Activated CD4-positive, alpha-beta T cell treated with anti-CD3 and anti-CD28 coated beads, Interleukin-2, Interleukin-6, amounts not matched to agents 100 ng/mL and 50 ng/mL, durations not matched to agents 16 hours and 8 hours (primary cell): ENCODE results near the gene XPO4.
"Not testable (repeated sequence)": the region's sequence is repeated elsewhere in the genome, so short reads cannot be mapped to it uniquely, and the experiment has no call there.

Experiments
- DNase-seq: peaks from one replicate; pipeline ENCODE4 v3.0.0-alpha.2; 2020

The XPO4 gene

DNA sequence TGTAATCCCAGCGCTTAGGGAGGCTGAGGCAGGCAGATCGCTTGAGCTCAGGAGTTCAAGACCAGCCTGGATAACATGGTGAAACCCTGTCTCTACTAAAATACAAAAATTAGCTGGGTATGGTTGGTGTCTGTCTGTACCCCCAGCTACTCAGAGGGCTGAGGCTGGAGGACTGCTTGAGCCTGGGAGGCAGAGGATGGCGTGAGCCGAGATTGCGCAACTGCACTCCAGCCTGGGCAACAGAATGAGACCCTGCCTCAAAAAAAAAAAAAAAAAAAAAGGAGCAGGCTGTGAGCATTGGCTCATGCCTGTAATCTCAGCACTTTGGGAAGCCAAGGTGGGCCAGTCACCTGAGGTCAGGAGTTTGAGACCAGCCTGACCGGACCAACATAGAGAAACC, 12.0 kb downstream of the XPO4 start:
- not testable (repeated sequence) for DNase-seq

DNA sequence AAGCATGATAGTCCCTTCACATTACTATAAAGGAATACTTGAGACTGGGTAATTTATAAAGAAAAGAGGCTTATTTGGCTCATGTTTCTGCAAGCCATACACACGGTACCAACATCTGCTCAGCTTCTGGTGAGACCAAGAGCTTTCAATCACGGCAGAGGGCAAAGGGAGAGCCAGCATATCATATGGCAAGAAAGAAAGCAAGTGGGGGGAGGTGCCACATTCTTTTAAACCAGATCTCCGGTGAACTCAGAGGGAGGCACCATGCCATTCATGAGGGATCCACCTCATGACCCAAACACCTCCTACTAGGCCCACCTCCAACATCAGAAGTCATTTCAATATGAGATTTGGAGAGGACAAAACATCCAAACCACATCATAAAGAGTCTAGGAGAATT, 20.3 kb downstream of the XPO4 start:
- DNase-seq = no peak

DNA sequence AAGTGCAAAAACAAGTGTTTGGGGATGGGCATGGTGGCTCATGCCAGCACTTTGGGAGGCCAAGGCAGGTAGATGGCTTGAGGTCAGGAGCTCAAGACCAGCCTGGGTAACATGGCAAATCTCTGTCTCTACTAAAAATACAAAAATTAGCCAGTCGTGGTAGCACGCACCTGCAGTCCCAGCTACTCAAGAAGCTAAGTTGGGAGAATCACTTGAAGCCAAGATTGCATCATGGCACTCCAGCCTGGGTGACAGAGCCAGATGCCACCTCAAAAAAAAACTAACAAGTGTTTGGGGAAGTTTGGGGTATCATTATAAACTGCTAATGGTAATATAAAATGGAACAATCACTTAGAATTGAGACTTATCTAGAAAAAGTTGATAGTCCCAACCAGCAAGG, 24.6 kb downstream of the XPO4 start:
- DNase-seq = no peak

DNA sequence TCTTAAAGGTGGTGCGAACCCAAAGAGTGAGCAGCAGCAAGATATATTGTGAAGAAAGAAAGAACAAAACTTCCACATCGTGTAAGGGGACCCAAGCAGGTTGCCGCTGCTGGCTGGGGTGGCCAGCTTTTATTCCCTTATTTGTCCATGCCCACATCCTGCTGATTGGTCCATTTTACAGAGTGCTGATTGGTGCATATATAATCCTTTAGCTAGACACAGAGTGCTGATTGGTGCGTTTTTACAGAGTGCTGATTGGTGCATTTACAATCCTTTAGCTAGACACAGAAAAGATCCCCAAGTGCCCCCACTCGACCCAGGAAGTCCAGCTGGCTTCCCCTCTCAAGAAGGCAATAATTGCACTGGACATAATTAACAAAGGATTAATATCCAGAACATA, 25.7 kb downstream of the XPO4 start:
- not testable (repeated sequence) for DNase-seq

DNA sequence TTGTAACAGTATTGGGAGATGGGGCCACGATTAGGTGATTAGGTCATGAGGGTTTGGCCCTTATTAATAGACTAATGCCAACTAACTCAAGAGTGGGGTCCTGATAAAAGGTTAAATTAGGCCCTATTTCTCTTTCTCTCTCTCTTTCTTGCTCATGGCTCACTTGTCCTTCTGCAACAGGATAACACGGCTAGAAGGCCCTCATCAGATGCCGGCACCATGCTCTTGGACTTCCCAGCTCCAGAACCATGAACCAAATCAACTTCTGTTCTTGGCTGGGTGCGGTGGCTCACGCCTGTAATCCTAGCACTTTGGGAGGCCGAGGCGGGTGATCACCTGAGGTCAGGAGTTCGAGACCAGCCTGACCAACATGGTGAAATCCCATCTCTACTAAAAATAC, 28.1 kb downstream of the XPO4 start:
- DNase-seq = not testable (repeated sequence)

DNA sequence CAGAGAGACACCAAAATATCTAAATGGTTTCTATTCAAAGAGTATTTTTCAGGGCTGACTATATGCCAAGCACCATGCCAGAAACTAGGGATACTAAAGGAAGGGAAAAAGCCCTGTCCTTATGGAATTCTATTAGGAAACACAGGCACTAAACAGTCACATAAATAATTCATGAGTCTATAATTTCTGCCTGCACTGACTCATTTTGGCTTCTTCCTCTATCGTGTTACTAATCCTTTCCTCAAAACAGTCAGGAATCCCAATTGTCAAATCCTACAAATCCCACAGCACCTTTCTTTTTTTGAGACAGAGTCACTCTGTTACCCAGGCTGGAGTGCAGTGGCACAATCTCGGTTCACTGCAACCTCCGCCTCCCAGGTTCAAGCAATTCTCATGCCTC, 29.2 kb downstream of the XPO4 start:
- no peak for DNase-seq

DNA sequence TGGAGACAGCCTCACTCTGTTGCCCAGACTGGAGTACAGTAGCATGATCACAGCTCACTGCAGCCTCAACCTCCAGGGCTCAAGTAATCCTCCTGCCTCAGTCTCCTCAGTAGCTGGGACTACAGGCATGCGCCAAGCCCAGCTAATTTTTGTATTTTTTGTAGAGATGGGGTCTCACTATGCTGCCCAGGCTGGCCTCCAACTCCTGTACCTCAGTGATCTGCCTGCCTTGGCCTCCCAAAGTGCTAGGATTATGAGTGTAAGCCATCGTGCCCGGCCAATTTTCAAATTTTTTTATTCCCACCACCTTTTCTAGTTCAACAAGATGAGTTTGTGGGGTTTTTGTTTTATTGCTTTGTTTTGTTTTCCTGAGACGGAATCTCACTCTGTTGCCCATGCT, 31.7 kb downstream of the XPO4 start:
- DNase-seq = no peak

DNA sequence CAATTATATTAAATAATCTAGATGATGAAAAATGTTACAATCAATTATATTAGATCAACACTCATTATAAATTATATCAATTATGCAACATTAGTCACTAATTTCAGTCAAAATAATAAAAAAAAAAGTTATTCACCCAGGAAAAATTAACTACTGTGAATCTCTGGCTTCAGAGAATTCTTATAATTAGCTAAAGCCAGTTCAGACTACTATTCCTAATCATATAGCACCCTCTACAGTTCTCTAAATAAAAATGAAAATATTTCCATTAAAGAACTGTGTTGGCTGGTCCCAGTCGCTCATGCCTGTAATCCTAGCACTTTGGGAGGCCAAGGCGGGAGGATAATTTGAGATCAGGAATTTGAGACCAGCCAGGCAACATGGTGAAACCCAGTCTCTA, 33.0 kb downstream of the XPO4 start:
- DNase-seq = no peak

DNA sequence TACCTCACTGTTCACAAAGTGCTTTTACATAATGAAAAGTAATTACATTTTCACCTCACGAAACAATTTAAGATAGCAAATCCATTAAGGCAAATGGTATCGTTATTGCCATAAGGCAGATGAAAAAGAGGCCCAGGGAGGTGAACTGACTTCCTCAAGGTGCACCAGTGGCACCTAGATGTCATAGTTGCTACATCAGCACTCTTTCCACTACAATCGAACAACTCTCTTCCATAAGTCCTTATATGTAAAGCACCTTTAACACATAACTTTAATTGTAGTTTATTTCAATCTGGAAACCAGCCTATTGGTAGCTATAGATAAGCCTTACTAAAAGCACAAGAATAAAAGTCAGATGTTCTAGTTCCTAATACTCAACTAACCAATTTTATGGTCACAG, 35.1 kb downstream of the XPO4 start:
- no peak for DNase-seq

DNA sequence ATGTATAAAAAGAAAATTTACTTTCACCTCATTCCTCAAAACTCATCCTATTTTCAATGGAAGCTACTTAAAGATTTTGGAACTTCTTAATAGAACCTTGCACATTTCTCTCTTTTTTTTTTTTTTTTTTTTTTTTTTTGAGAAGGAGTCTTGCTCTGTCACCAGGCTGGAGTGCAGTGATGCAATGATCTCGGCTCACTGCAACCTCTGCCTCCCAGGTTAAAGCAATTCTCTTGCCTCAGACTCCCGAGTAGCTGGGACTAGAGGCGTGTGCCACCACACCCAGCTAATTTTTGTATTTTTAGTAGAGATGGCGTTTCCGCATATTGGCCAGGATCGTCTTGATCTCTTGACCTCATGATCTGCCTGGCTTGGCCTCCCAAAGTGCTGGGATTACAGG, 40.9 kb downstream of the XPO4 start:
- DNase-seq = not testable (repeated sequence)

DNA sequence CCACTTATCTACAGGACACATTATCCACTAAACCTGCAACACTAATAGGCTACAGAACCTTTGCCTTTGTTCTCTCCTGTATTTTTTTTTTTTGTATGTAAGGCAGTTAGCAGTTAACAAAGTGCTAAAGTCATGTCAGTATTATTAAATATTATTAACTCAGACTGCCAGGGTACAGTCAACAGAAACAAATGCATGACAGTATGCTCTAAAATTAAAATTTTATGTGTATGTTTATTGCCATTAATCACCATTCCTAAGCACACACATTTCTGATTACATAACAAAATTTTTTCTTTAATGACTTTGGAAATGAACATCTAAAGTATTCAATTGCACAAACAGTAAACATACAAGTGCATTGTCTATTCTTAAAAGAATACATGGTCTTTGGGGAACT, 41.7 kb downstream of the XPO4 start:
- no peak for DNase-seq

DNA sequence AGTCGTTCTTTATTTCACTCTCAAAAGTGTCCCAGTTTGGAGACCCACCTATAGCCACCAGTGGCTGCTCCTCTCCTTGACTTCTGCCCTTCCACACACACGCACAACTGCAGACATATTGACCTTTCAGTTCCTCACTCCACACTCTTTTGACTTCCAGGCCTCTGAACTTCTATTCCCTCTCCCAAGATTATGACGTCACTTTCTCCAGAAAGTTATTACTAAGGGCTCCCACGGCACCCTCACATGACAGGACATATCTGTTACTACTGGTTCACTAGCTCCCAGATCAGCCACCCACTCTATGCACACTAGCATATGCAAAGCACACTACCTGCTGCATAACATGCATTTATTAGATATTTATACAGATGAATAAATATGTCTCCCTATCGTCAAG, 45.9 kb downstream of the XPO4 start:
- DNase-seq = no peak

DNA sequence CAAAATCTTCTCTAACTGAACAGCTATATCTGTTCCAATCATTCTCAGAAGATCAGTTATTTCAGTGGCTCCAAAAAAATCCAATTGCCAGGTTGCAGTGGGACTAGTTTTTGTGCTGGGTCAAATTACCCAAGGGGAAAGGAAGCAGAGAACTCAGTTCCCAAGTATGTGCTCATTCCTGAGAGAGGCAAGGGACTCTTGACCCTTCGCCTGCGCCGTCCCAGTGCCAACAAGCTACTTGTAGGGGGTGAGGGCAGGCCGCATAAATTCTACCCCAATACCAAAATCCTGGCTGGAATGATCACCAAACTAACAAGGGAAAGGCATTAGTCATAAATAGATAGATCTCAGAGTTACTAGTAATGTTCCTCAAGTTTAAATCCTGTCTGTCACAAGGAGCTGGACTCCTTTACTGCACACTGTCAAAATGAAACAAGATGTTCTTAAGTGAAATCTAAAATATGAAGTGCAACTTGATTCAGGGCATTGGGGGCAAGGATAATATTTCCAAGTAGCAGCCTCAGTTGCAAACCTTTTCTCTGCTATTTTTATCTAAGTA, 50.6 kb downstream of the XPO4 start:
- no peak for DNase-seq

DNA sequence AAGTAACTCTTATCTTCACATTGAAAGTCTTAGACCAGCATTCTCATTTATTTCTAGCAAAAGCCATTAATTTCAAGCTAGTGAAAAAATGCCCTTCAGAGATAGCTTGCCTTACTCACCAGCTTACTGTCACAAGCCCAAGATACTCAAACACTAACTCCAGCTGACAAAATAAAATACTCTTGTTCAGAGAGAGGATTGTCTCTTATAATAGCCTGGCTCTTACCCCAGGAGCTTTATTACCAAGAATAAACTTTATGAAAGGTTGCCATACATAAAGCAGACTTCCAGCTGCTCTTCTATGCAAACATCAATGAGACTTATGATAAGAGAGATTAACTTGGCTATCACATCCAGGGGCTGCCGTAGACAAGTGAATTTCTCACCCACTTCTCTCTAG, 53.6 kb downstream of the XPO4 start:
- DNase-seq = no peak

DNA sequence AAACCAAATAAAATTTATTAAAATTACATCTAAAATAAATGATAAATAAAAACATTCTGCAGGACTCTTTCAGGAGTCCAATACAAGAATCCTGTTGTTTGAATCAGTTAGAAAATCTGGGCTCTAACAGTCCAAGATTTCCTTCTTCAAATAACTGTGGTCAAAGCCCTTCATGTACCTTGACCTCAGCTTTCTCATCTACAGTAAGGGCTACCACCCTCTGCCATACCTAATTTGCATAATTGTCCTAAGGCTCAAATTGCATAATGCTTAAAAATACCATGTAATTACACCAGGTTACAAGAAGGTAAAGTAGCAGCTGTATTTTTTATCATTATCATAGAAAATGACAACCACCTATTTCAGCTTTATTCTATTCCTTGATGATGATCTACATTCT, 54.3 kb downstream of the XPO4 start:
- DNase-seq = no peak

DNA sequence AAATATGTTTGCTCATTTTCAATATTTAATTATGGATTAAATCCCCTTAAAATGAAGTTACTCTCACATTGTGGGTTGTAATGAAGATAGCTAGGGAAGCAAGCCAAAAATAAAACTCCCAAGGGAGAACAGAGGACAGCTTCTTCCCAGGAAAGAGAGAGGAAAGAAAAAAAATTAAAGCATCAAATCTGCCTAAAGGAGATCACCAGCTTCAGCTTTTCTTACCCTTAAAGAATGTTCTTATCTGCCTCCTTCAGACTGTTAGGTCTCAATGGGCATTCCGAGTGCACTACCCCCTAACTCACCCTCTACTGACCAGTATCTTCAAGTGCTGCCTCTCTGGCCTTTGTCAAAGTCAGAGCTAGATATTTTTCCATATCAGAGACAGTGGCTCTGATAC, 55.2 kb downstream of the XPO4 start:
- no peak for DNase-seq

DNA sequence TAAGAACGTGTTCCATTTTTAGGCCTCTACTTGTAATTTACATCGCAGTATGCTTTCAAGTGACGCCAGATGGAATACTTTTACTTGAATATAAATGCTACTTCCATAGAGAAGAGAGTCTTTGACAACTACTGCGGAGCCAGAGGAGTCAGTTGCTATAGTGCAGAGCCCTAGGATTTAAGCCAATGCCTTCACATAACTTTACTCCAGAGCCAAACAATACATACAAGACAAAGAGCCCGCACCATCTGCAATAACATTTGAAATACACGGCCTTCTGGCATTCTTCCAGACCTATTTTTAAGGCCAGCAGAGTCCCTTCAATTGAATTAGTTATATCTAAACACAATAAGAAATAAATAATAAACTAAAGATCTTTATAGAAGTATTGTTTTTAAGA, 59.4 kb downstream of the XPO4 start:
- DNase-seq = no peak

DNA sequence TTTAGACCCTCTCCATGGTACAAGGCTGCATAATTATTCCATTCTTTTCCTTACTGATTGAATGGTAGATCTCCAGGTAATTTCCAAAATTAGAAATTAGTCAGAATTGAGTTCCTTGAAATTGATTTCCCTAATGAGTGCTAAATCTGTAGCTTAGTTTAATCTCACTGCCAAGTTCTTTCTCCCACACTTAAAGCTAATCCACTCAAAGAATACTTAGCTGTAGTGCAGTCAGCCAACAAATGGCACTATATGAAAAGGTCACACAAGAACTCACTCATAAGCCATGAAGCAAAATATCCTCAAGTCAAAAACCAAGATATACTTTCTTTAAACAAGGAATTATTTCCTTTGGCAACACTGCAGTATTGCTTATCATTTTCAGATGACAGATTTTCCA, 62.0 kb downstream of the XPO4 start:
- DNase-seq = no peak

DNA sequence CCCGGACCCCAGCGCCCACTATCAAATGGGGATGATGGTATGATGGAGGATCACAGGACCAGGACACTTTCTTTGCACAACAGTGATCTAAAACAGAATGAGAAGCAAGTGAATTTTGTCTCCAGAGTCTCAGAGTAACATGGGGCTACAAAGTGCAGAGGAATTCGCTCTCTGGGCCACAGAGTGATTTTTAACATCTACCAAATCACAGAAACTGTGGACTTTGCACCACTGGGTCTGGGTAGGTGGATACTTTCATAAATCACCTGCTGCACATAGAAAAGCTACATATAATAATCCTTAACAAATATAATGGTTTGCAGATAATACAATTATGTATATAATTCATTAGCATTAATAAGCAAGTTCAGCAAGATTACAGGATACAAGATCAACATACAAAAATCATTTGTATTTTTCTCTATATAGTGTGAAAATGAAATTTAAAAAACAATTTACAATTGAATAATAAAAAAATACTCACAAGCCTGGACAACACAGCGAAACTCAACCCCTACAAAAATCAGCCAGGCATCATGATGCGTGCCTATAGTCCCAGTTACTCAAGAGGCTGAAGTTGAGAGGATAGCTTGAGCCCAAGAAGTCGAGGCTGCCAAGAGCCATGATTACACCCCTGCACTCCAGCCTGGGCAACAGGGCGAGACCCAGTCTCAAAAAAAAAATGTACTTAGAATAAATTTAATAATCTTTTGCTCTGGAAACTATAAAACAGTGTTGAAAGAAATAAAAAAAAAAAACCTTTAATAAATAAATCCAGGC, 68.5 kb downstream of the XPO4 start:
- DNase-seq = no peak

DNA sequence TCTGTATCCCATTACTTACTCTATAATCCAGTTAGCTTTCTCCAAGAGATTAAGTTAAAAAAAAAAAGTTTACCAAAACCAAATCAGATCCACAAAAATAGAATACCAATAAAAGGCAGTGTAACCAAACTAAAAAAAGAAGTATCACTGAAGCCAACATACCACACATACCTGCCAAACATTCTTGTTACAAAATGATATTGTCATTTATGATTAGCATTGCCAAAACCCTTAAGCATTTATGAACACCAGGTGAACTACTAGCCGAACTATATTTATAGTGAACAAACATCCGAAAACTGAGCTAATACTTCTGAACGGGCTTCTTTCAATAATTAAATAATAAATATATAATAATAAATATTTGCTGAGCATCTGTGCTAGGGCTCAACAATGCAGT, 69.7 kb downstream of the XPO4 start:
- no peak for DNase-seq

DNA sequence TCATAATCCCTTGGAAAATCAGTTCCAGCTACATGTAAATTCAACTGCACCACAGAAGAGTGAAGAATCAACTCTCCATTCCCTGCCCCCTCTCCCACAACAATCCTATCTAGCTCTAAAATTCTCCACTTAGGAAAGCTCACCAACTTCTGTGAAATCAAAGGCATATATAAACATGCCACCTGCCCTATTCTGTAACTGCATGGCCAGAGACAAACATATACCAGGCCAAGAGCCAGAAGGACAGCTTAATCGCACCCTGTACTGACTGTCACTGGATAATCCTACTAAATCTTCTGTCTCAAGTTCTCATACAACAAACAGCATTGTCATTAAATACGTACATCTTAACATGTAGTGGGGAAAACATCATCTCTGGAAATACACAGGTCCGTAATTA, 70.6 kb downstream of the XPO4 start:
- no peak for DNase-seq

DNA sequence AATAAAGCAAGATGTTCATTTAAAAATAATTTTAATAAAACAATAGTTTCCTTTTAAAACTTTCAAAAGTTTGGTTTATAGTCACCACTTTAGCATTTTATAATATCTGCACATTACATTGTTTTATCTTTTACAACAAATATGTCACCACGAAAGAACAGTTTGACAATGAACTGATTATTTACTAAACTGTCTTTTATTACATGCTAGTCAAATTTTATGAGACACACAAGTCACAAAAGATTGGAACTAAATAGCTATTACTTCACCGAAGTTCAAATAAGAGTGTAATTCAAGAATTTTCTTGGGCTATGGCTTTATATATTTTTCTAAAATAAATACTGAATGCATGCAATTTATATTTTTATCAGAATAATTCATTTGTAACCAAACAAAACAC, 71.3 kb downstream of the XPO4 start:
- no peak for DNase-seq

DNA sequence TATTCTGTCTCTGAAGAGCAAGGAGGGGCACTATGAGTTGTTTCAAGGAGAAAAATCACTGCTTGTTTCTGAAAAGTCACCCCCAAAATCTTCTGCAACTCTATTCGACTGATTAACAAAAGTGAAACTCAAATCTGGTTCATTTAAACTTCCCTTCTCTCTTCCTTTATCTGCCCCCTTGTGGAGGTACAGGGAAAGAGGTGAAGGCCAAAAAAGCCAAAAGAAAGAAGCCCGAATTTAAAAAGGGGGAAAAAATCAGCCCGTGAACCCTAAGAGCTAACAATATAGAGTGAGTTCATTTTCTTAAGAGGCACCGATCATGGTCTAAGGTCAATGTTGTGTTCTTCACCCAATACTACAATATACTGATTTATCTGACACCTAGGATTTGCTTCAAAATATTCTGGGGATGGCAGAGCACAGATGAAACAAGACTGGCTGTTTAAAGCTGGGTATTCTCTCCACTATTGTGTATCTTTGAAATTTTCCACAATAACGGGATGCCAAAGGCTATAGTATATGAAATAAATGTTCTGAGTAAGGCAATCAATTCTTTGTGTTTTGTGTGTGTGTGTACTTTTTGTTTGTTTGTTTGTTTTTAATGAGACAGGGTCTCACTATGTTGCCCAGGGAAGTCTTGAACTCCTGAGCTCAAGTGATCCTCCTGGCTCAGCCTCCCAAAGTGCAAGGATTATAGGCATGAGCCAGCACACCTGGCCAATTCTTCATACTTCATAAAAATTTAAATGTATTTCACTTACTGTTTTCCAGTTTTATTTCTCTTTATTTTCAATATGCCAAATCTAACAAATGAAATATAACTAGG, 73.8 kb downstream of the XPO4 start:
- peak; percentile 75 for DNase-seq

DNA sequence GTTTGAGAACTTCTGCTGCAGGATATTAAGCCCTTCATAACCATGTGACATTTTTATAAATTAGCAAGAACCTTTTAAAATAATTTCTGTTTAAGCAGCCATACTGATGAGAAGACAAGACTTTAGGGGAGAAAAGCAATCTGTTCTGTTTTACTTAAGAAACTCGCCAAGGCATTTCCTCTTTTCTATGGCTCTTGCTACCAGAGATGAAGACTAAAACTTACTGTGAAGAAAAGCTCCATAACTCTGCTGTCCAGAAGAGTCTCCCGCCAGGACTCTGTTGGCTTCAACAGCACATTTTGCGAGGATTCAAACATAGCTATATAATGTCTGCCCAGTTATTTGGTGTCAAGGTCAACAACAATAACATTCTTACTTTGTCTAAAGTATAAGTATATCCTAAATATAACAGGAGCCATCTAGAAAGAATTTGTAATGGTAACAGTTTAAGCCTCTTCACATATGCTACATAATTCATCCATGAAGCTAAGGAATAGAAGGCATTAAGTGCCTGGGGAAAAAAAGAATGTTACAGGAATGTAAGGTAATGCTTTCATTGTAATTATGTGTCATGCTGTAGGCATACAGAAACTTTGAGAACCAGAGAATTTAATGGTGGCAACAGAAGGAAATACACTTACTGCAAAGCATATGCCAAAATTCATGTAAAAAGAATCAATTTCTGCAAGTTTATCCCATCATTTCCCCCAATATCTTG, 75.5 kb downstream of the XPO4 start:
- DNase-seq = no peak
